HG03060 (cell line): ENCODE measurements around the gene MTUS2.
"Not testable (repeated sequence)": the region's sequence is repeated elsewhere in the genome, so short reads cannot be mapped to it uniquely, and the experiment has no call there.

ENCODE experiments used
- ATAC-seq: cut with Tn5 transposase; IDR thresholded peaks from one replicate; pipeline ENCODE4 v1.9.1; 2021; ENCODE audit warnings: low read depth, moderate number of reproducible peaks; ENCODE audit not compliant: unreplicated experiment

Gene MTUS2

DNA sequence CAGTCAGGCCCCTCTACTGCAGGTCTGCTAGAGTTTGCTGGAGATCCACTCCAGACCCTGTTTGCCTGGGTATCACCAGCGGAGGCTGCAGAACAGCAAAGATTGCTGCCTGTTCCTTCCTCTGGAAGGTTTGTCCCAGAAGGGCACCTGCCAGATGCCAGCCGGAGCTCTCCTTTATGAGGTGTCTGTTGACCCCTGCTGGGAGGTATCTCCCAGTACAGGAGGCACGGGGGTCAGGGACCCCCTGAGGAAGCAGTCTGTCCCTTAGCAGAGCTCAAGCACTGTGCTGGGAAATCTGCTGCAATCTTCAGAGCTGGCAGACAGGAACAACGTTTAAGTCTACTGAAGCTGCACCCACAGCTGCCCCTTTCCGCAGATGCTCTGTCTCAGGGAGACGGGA is 382.6 kb downstream of the MTUS2 start:
- not testable (repeated sequence) for ATAC-seq

DNA sequence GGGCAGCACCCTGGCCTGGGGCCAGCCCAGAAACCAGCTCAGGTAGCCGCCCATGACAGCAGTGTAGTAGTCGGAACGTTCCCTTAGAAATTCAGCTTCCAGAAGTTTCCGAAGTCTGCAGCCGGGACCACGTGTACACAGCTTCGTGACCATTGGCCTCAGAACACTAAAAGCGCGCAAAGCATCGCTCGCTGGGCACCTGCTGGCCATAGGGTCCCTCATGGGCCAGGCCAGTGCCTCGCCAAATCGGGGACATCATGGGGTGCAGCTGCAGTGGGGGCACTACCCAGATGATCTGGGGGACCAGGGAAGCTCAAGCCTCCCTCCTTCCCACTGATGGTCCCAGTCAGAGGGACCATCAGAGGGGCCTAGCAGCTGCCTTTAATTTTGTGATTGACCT is 384.5 kb downstream of the MTUS2 start:
- no peak for ATAC-seq

DNA sequence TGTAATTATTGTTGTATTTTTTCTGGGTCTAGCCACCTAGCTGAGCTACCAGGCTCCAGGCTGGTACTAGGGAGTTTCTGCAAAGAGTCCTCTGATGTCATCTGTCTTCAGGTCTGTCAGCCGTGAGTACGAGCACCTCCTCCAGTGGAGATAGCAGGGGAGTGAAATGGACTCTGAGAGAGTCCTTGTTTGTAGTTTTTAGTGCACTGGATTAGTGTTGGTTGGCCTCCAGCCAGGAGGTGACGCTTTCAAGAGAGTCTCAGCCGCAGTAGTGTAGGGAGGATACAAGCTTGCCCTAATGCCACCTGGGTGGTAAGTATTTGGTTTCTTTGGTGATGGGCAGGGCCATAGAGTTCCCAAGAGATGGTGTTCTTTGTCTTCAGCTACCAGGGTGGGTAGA is 390.5 kb downstream of the MTUS2 start:
- no peak for ATAC-seq

GRCh38 chr13:29211162-29211561 is 391.0 kb downstream of the MTUS2 start:
- ATAC-seq, result not testable (repeated sequence)

GRCh38 chr13:29222458-29222857 is 402.3 kb downstream of the MTUS2 start:
- no peak for ATAC-seq

GRCh38 chr13:29224206-29224605 is 404.1 kb downstream of the MTUS2 start:
- ATAC-seq, result no peak

DNA sequence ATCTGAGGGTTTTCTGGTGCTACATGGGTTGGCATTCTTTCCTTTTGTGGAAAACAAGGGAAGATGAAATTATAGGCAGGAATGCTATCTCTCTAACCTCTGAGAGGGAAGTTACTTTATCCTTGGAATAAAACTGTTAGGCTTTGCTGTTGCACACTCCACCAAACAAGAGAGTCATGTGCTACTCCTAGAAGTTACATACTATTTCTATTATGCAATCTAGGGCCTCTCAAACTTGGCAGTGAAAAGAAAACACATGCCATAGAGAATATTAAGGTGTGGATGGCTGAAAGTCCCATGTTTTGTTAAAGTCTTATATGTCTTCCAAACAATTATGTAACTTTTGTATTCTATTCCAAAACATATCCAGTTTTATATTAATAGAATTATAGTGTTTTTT is 407.4 kb downstream of the MTUS2 start:
- ATAC-seq, result no peak

GRCh38 chr13:29230299-29230845 is 410.2 kb downstream of the MTUS2 start:
- ATAC-seq, result no peak

DNA sequence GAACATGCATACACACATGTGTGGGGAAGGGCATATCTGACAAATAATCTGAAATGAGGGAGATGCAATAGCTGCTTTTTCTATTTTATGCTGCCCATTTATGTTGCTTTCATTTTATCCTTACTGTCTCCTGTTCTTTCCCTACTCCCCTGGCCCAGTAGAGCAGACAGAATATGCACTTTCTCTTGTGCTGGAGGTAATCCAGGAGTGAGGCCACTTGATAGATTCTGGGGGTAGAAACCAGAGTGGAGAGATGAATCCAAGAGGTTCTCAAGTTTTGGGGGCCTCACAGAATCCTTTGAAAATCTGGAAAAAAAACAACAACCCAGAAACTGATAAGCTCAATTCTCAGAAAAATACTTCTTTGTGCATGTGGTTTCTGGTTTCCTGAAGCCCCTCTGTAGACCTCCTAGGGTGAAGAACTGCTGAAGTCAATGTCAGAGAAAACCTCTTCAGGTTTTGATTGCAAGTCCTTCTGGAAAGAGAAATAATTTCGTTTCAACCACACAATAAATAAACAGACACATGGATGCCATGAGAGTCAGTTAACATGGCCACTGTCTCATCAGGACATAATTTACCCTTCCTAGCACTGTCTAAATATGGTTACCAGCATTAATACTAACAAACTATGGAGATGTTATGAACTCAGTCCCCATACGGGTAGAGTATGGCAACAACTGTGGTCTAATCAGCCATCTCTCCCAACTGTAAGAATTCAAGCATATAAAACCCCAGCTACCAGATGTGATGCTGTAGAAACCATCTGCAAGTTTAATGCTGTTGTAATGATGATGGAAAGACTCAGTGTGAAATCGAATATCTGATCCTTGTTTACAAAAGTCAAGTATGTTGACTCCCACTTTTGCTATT is 419.8 kb downstream of the MTUS2 start:
- ATAC-seq, result no peak

DNA sequence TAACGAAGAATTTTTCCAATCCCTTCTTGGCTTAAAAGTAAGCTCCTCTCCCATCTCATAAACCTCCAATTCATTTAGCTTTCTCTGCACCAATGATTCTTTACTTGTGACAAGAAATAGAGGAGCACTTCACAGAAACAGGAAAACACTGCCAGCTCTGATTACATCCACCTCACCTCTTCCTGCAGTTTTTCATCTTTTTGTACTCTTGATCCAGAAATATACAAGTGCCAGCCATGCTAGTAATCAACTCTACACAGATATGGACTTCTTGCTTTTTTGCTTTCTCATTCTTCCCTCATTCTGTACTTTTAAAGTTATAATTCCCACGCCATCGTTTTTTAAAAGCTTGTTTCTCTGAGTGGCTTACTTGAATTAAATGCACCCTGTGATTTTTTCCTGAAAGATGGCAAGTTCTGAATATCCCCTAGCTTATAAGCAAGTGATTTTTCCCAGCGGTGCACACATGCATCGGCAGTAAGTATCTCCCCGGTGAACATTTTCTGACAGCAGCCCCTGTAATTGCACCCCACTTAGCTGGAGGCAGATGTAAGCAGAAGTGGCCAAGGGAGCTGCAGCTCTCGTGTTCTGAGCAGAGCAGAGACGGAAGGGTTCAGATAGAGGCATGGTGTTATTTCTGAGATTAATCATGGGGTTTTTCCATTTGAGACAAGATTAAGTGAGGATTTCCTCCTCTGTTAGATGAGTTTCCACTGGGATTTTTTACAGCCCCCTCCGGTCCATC is 434.7 kb downstream of the MTUS2 start:
- no peak for ATAC-seq

- no peak for ATAC-seq
Observed at GRCh38 chr13:29255567-29255966, 435.4 kb downstream of the MTUS2 start.

DNA sequence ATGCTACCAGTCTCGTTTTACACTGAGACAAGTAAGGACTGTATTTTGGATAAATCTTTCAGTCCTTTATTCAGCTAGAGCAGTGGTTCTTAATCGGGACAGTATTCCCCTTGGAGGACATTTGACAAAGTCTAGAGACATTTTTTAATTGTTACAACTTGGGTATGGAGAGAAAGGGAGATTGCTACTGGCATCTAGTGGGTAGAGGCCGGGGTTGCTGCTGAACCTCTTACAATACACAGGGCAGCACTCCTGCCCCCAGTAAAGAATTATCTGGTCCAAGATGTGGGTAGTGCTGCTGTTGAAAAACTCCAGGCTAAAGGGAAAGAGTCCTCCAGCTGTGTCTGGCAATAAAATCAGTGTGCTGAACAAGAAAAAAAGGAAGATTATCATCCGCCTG is 440.5 kb downstream of the MTUS2 start:
- ATAC-seq, result no peak

- no peak for ATAC-seq
Observed at GRCh38 chr13:29266261-29266660, 446.1 kb downstream of the MTUS2 start.

DNA sequence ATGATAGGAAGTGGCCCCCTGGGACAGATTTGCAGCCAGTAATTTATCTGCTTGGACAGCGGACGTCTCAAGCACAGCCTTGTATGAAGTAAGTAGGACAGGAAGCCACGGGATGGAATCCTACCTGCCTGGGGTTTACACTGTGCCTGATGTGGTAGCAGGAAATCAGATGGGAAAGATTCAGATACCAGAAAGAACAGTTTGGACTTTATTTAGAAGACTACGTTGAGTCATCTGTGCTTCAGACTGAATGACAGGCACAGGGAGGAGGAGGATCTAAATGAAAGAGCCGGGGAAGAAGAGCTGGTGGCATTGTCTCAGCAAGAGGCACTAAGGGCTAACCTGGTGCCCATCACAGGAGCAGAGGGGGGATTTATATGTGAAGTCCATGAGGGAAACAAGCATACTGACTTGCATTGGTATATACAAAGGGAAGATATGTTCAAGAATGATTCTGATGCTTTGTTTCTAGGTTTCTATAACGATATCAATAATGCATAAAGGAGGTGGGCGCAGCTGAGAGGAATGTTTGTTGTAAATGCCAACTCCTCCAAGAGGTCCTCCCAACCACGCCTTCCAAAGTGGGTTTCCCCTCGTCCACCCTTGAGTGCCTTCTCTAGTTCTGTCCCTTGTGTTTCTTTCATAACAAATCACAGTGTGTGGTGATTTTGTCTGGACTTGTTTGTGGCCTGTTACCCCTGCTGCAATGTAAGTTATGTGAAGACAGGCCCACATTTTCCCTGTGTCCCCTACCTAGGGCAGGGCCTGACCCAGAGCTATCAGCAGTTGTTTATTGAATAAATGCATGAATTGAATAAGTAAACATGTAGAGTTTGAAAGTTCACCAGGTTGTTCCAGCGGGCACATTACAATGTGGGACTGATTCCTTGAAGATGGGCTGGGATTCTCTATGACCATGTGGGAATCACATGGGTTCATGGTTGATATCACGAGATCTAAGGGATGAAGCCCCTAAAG is 446.9 kb downstream of the MTUS2 start:
- ATAC-seq, result no peak

DNA sequence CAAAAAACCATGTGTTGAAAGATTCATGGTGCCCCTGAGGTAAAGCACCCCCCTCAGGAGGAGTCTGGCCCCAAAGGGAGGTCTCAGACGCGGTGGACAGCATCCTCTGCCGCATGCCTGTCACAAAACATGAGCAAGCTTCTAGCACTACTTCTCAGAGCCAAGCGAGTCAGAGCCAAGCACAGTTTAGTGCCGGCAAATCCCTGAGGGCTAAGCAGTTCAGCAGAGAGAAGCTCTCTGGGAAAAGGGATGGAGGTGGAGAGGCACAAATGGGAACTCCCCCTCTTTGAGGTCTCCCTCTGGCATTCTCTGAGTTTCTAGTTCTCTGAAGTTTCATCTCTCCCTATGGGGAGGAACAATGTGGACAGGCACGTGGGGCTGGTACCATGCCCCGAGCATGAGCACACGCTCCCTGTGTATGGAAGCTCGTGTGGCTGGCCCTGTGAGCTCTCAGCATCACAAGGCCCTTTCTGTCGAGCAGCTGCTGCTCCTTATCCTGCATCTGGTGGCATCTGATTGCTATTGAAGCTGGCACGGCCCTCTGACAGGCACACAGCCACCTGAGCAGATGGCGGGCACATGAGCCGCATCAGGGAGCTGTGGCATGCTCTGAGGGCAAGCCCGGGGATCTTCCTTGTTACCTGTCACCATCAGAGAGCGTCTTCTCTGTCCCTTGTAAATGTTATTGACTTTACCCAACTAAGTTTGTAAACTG is 450.3 kb downstream of the MTUS2 start:
- ATAC-seq, result no peak

DNA sequence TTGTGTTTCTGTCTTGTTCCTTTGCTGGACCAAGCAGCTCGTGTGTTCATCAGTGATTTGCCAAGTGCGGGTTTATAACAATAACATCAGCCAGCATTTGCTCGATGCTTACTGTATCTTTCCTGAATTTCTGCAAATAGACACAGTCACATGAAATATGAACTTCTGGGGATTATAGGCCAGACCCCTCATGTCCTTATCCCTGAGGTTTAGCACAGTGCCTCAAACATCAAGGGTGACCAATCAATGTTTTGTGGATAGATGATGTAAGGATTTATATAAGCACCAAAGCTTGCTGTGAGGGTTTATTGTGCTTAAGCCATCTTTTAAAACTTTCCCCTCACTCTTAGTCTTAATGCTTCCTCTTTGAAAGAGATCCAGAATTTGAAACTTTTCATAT is 451.5 kb downstream of the MTUS2 start:
- no peak for ATAC-seq

GRCh38 chr13:29279356-29280254 is 459.5 kb downstream of the MTUS2 start:
- no peak for ATAC-seq

GRCh38 chr13:29281932-29282495 is 461.9 kb downstream of the MTUS2 start:
- ATAC-seq, result no peak
